HG03095 (cell line): ENCODE results near the gene GFRAL.

Experiments
- ATAC-seq: cut with Tn5 transposase; IDR thresholded peaks from one replicate; pipeline ENCODE4 v1.9.1; 2021; ENCODE audit warnings: moderate library complexity; ENCODE audit not compliant: unreplicated experiment

The GFRAL gene

GRCh38 chr6:55423933-55424332 lies 96.7 kb downstream of the GFRAL start:
- ATAC-seq, result no peak

GRCh38 chr6:55433446-55434130 lies 106.3 kb downstream of the GFRAL start:
- ATAC-seq, result no peak

- no peak for ATAC-seq
These were observed 109.9 kb downstream of the GFRAL start for GRCh38 chr6:55437141-55437540.

GRCh38 chr6:55438203-55438602 lies 110.9 kb downstream of the GFRAL start:
- no peak for ATAC-seq

- ATAC-seq, result no peak
These were observed 116.2 kb downstream of the GFRAL start for GRCh38 chr6:55443238-55444134.

- ATAC-seq, result no peak
These were observed 118.5 kb downstream of the GFRAL start for GRCh38 chr6:55445648-55446204.

GRCh38 chr6:55447891-55448290 lies 120.6 kb downstream of the GFRAL start:
- no peak for ATAC-seq

GRCh38 chr6:55448451-55448850 lies 121.2 kb downstream of the GFRAL start:
- ATAC-seq, result no peak

- no peak for ATAC-seq
These were observed 122.0 kb downstream of the GFRAL start for GRCh38 chr6:55449225-55449624.

GRCh38 chr6:55450005-55450404 lies 122.7 kb downstream of the GFRAL start:
- no peak for ATAC-seq
